NAMALWA (cell line): ENCODE measurements around the gene SPATA2L.
"Not testable (repeated sequence)": the region's sequence is repeated elsewhere in the genome, so short reads cannot be mapped to it uniquely, and the experiment has no call there.

Source experiments
- DNase-seq: peaks from one replicate; pipeline ENCODE4 v3.0.0-alpha.2; 2015; ENCODE audit warnings: low spot score

Gene SPATA2L

DNA sequence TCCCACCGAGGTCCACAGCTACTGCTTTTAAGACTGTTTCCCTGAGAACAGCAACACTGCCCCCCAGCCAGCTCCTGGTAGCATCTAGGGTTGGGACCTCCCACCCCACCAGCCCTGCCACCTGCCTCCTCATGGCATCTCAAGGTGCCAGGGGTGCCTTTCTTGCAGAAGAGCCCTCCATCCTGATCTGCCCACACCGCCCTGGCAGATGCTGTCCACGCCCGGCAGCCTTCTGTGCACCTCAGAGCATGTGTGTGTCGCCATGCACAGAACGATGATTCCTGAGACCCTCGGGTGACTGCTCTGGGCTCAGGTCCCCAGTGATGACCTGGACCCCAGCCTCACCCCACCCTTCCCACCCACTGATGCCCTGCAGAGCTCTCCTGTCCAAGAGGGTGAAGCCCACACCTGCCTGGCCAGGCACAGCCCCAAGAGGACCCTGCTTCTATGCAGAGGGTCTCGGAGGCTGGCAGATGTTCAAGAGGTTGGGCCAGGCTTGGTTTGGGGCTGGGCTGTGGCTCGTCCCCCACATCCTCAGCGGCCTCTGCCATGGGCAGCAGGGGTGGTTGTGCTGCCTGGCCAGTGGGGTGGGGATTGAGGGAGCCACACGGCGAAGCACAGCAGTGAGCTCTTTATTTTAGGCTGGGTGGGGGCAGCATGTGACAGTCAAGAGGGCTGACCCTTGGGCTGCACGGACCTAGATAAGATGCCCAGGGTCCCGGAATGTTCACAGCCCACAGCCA lies 5.2 kb upstream of the SPATA2L start:
- no peak for DNase-seq

DNA sequence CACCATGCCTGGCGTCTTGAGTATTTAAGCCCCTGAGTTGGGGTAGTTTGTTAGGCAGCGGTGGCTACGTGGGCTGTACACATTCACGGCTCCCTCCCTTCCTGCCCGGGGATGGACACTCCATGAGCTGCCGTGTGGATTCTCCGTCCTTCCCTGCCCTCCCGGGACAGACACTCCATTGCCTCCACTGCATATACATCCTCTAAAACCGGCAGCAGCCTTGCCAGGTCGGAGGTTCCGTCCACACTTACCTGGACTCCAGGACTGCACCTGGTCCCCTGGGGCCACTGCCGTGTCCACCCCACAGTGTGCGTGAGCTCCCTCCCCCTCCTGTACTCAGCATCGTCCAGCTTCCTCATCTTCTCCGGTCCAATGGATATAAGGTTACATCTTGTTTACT lies 3.5 kb upstream of the SPATA2L start:
- no peak for DNase-seq

DNA sequence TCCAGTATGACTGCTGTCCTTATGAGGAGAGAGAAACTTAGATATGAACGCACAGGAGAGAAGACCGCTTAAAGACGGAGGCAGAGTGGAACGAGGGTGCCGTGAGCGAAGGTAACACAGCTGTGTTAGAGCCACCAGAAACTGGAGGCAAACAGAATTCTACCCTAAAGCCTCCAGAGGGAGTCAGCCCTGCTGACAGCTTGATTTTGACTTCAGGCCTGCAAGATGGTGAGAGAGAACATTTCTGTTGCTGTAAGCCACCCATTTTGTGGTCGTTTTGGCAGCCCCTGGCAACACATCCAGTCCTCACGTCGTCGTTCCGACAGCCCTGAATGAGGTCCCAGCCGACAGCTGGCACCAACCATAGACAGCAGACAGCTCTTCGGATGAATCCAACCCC lies 2.8 kb upstream of the SPATA2L start:
- peak; percentile 51 for DNase-seq

DNA sequence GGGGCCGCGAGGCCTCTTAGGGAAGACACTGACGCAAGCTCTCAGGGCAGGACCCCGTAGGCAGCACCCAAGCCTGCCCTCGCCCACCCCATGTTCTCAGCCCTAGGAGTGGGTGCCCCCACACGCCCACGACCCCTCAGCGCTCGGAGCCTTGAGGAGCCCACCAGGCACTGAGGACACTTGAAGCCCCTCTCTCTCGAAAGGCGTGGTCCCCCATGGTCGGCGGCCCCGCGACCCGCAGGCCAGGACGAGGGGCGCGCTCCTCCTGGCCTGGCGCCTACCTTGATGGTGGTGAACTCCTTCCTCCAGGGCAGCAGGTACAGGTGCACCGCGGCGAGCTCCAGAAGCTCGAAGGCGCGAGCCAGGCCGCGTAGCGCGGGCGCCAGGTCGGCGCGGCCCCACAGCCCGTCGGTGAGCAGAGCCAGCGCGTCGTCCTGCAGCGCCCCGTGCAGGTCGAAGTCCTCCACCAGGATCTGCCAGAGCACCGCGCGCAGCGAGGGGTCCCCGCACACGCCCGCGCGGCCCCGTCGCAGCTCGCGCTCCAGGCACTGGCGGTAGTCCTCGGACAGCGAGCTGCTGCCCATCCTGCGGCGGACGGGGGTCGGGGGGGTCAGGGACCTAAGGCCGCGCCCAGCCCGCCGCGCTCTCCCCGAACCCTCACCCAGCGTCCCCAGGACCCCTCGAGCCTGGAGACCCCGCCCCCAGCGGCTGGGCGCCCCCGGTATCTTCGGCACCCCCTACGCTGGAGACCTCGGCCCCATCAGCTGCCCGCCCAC lies 668 bp downstream of the SPATA2L start:
- DNase-seq, result no peak

DNA sequence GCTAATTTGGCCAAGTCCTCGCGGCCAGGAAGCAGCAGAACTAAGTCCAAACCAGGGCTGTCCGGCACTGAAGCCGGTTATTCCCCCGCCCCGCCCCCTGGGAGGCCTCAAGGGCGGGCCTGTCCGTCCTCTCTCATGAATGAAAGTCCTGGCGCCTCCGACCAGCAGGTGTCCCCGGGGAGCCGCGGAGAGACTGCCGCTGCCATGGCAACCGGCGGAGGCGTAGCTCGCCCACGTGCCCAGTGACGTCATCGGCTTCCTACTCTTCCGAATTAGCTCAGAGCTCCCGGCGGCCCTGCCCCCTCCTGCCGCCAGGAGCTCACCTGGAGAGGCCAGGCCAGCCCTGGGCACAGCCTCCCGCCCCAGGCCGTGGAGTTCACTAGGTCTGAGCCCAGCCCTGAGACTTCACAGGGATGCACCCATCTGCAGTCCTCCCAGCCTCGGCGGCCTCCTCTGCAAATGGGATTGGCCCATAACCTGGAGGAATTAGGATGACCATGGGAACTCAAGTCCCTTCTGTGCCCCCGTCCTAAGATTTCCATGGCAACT lies 1.3 kb downstream of the SPATA2L start:
- DNase-seq, result peak; percentile 97

DNA sequence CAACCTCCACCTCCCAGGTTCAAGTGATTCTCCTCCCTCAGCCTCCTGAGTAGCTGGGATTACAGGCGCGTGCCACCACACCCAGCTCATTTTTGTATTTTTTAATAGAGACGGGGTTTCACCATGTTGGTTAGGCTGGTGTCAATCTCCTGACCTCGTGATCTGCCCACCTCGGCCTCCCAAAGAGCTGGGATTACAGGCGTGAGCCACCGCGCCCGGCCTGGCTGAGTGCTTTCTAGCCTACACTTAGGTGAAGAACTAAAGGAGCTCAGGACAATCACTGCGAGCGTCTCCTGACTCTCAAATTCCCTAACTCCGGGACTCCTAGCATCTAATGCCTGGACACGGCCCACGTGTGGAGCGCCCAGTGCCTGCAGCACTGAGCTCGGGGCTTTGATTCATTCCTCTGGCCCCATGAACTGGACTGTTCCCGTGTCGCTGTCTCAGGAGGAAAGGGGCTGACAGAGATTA lies 1.8 kb downstream of the SPATA2L start:
- DNase-seq, result not testable (repeated sequence)

DNA sequence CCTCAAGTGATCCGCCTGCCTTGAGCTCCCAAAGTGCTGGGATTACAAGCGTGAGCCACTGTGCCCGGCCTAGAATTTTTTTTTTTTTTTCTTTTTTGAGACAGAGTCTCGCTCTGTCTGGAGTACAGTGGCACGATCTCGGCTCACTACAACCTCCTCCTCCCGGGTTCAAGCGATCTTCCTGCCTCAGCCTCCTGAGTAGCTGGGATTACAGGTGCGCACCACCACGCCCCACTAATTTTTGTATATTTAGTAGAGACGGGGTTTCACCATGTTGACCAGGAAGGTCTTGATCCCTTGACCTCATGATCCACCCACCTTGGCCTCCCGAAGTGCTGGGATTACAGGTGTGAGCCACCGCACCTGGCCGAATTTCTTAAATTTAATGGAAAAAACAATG lies 2.8 kb downstream of the SPATA2L start:
- not testable (repeated sequence) for DNase-seq

DNA sequence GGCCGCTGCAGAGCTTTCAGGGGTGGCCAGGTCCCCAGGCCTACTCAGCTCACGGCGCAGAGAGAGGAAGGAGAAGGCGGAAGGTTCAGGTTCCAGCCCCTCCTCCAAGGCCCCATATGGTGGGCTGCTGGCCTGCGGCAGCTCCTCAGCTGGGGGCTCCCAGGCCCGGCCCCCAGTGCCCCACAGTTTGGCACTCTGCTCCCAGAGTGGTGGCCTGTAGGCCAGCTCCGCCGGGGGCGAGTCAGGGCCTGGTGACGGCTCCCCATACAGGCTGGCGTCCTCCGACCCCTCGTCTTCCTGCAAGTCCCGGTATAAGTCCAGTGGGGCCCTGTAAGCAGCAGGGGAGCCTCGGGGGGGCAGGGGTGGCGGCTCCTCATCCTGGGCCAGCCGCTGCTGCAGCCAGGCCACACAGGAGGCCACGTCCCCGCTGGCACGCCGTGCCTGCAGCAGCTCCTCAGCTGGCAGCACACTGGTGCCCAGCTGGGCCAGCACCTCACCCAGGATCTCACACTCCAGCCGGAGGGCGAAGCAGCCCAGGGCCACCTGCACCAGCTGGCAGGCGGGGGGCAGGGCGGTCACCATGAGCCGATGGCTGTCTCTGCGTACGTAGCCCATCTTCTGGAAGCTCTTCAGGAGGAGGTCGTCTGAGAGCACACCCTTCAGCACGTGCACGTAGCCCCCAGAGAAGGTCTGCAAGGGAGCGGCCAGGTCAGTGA lies 3.7 kb downstream of the SPATA2L start:
- DNase-seq, result no peak

DNA sequence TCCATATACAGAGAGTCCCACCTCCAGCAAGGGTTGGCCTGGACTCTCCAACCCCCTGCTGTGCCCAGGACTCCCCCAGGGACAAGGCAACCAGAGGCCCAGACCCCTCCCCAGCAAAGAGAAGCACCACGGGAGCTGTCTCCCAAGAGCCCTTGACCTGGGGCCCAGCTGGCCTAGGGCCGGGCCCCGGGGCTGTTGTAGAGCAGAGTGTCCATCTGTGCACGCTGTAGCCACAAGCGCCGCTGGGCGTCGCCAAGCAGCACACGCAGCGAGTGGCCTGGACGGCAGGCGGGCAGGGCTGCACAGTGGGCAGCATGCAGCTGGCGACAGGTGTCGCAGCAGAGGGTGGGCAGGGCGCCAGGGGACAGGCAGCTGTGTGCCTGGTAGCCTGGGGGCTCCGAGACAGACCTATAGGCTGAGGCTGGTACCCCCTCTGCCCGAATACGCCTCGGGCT lies 4.3 kb downstream of the SPATA2L start:
- no peak for DNase-seq

DNA sequence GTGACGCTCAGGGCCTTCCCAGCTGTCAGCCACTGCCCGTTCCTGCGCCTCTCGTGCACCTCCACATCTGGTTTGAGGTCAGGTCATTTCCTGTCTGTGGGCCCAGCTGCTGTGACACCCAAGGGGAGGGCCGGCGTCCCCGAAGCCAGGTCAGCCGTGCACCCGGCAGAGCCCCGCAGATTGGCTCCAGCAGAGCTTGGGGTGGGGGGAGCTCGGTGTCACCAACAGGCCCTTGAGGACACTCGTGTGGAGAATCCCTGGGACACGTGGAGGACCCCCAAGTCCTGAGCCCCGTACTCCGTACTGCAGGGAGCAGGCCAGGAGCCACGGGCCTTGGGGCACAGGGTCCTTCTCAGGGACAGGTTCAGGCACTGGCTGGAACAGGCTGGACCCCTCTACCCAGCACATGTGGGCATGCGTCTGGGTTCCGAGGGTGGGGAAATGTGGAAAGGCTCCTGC lies 4.8 kb downstream of the SPATA2L start:
- peak; percentile 72 for DNase-seq

DNA sequence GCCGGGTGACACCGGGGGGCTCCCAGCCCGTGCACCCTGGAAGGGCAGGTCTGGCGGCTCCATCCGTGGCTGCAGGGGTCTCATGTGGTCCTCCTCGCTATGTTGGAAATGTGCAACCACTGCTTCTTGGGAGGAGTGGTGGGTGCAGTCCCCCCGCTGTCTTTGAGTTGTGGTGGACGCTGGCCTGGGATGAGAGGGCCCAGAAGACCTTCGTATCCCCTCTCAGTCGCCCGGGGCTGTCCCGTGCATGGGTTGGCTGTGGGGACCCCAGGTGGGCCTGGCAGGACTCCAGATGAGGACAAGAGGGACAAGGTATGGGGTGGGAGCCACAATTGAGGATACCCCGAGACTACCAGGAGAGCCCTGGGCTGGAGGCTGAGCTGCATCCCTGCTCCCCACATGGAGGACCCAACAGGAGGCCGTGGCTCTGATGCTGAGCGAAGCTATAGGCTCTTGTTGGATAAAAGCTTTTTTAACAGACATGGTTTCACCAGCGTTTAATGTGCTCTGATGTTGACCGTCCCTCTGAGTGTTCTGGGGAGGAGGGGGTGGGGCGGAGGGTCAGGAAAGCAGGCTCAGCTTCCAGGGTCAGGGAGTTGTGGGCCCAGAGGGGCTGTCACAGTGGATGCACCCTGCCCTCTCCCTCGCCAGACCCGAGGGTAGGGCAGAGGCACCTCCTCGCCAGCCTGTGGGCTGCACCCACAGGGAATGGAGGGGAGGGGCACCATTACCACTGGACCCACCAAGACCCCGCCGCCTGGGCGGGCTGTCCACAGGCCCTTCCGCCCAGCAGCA lies 5.4 kb downstream of the SPATA2L start:
- no peak for DNase-seq

DNA sequence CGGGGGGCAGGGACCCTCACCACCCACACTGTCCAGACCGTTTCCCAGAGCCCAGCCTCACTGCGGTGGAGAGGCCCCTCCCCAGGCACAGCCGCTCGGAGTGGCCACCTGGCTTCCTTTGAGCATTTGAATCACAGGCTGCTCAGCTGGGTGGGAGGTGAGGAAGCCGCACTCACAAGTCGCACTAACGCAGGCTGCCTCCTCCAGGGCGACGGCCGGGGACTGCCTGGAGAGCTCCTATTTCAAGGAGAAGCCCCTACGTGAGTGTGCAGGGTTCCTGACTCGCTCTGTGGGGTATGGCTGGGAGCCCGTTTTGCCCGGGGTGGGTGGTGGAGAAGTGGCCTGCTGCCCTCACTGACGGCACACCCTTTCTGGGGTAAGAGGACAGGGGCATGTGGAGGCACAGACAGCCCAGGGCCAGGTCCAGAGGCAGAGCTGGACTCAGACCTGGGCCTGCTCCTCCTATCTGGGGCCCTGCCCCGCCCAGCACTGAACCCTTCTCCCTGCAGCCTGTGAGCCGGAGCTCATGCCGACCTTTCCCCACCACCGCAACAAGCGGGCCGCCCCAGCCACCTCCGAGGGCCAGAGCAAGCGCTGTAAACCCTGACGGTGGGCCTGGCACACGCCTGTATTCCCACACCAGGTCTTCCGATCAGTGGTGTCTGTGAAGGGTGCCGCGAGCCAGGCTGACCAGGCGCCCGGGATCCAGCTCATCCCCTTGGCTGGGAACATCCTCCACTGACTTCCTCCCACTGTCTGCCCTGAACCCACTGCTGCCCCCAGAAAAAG lies 6.2 kb downstream of the SPATA2L start:
- DNase-seq, result no peak

DNA sequence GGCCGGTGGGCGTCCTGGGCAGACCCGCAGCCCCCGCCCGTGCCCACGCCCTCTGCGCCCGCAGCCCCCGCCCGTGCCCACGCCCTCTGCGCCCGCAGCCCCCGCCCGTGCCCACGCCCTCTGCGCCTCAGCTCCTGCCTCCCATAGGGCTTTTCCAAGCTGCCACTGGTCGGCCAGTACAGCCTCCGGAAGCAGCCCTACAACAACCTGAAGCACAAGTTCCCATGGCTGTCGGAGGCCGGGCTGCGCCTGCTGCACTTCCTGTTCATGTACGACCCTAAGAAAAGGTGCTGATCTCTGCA lies 6.8 kb downstream of the SPATA2L start:
- DNase-seq, result not testable (repeated sequence)

DNA sequence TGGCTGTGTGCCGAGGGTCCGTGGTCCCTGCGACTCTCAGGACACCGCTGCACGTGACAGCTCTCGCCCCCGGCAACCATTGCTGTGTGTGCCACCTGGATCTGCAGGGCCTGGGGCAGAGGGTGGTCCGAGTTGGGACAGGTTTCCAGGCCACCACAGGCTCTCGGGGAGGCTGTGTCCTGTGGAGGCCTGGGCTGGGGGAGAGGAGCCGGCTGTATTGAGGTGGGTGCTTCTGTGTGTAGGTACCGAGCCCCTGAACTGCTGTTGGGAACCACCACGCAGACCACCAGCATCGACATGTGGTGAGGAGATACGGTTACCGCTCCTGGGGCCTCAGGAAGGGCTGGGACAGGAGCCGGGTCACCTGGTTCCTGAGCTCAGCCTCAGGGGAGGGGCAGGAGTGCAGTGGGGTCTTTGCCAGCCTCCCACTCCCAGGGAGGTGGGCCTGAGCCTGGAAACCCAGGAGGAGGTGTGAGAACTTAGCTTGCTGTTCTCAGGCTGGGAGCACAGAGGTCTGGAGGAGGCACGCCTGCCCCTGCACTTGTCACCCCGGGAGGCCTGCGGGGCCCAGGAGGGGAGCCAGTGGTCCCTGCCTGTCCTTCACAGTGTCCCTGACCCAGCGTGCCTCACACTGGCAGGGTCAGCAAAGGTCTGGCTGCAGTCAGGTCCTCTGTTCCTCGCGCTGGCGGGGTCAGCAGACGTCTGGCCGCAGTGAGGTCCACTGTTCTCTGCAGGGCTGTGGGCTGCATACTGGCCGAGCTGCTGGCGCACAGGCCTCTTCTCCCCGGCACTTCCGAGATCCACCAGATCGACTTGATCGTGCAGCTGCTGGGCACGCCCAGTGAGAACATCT lies 7.3 kb downstream of the SPATA2L start:
- no peak for DNase-seq

DNA sequence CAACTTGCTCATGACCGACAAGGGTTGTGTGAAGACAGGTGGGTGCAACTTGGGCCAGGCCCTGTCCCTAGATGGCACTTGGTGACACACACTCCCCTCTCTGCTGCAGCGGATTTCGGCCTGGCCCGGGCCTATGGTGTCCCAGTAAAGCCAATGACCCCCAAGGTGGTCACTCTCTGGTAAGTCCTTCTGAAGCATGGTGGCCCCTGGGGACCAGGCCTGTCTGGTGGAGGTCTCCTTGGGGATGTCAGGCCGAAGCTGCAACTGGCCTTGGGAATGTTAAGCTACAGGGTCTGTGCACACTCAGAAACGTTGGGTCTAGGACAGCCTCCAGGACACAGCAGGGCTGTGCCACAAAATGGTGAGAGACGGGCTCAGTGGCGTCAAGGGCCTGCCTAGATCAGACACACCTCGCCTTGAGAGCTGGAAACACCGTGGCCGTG lies 8.2 kb downstream of the SPATA2L start:
- DNase-seq, result no peak

DNA sequence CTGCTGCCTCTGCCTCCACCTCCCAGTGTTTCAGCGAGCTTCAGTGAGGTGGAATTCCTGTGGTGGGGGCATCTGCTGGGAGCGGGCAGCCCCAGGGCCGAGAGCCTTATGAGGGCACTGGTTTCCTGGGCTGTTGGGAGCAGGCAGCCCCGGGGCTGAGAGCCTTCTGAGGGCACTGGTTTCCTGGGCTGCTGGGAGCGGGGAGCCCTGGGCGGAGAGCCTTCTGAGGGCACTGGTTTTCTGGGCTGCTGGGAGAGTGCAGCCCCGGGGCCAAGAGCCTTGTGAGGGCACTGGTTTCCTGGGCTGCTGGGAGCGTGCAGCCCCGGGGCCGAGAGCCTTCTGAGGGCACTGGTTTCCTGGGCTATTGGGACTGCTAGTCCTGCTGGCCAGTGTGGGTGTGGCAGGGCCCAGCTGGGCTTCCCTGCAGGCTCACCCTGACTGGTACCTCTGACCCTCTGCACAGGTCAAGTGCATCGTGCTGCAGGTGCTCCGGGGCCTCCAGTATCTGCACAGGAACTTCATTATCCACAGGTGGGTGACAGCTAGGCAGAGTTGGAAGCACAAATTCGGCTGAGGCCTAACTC lies 9.4 kb downstream of the SPATA2L start:
- DNase-seq, result no peak

DNA sequence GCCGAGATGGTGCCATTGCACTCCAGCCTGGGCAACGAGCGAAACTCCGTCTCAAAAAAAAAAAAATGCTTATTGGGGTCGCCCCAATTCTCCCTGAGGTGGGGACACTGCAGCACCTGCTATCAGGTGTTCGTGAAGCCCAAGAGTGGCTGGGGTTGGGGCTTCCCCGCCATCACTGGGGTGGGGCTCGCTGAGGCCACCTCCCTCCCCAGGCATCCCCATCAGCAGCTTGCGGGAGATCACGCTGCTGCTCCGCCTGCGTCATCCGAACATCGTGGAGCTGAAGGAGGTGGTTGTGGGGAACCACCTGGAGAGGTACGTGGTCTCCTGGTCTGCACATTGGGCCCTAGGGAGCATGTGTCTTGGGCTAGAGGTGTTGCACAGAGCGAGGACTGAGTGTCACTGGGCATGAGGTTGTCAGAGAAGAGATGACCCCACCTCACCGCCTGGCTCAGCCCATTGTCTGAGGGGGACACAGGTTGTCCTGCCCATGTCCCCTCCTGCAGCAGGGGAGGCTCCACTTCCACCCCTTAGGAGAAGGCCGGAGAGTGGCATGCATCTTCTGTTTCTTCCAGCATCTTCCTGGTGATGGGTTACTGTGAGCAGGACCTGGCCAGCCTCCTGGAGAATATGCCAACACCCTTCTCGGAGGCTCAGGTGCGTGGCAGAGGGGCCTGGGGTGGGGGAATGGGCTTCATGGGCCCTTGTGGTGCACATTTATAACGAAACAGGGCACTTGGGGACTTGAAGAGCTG lies 10.1 kb downstream of the SPATA2L start:
- no peak for DNase-seq

DNA sequence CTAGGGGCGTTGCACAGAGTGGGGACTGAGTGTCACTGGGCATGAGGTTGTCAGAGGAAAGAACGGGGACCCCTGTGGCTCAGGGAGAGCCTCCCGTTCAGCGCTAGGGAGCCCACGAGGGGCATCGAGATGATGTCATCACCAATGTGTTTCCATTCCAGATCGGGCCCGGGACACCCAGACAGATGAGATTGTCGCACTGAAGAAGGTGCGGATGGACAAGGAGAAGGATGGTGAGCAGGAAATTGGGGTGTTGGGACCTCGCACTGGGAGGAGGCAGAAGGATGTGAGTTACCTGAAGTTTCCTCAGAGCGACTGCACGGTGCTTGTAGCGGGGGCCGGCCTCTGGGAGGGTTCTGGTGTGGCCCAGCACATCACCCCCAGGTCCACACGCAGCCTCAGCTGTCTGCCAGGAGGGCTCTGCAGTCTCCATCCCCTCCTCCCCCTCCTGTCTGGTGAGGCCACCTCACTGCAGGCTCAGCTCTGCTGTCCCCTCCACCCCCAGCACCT lies 11.1 kb downstream of the SPATA2L start:
- no peak for DNase-seq
